GM18868 (cell line): ENCODE measurements around the gene TF.

Experiments used
- ATAC-seq: cut with Tn5 transposase; IDR thresholded peaks from one replicate; pipeline ENCODE4 v1.9.1; 2021; ENCODE audit warnings: mild to moderate bottlenecking, moderate library complexity; ENCODE audit not compliant: unreplicated experiment

The TF gene

DNA sequence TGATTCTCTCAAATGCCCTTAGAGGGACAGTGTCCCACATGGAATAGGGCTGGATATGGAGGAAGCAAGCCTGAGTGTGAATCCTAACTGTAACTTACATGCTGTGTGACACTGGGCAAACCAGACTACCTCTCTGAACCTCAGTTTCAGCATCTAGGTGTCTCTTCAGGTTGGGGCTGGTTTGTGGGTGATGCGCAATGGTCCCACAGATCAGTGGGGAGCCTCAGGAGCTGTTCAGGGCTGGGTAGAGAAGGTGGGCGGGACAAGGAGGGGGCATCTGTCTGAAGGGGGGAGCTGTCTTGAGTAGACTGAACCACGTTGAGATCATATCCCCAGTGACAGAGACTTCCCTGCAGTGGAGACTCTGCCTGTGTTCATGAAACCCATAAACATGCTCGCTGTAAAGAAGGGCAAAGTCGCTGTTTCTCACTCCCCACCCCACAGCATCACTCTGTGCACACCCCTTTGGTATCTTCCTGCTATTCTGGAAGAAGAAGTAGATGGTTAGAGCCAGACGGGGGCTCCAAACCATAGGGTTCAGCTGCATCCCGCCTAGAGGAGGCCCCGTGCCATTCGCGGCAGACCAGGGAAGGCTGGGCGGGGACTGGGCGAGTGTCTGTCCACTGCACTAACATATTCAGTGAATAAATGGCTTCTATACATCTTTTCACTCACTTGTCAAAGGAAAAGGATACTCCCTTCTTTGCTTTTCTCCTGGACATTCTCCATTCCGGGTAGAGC, 87.9 kb downstream of the TF start:
- ATAC-seq = no peak

DNA sequence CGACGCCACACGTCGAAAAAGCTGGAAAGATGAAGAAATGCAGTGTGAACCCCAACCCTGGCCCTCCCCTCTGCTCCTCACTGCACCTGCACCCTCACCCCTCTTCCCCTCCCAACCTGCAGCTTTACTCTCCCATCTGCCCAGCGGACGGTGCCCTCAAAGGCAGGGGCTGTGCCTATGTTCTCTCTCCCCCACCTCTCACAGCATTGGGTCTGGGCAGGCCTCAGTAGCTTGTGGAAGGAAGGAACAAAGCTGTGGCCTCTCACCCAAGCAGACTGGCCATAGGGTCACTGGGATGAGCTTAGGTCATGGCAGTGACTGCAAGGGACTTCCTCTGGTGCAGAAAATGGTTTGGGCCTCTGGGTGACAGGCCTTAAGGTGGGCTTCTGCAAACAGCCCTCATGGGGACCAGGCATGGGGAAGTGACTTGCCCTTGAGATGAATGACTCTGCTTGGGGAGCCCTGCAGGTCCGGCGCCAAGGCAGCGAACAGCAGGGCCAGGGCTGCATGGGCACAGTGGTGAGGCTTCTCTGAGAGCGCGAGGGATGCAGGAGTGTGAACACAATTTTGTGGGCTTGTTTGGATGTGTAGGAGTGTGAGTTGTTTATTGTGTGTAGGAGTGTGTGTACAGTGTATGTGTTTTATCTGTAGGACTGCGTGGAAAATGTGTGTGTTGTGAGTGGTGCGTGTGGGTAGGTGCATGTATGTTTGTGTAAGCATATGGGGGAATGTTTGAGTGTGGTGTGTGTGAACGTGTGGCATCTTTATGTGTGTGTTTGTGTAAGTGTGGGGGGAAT, 88.6 kb downstream of the TF start:
- no peak for ATAC-seq

GRCh38 chr3:133835418-133835743, 89.2 kb downstream of the TF start:
- ATAC-seq = no peak

DNA sequence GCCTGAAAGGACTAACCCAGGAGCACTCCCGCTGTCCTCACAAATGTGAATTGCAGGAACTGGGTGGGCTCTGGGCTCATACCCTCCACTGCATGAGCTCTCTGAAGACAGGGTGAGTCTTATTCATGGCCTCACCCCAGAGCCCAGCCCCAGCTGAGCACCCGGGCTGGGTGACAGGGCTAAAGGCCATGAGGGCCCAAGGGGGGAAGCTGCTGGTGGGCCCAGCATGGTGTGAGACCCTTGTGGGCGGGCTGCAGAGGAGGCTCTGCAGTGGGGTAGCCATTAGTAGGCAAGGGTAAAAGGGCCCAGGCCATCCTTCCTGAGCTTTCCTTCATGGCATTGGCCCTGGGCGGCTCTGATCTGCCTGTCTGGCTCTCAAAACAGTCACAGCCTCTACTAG, 89.8 kb downstream of the TF start:
- no peak for ATAC-seq

- no peak for ATAC-seq
Observed at GRCh38 chr3:133836497-133837158, 90.4 kb downstream of the TF start.

- no peak for ATAC-seq
Observed at GRCh38 chr3:133837487-133838295, 91.5 kb downstream of the TF start.

DNA sequence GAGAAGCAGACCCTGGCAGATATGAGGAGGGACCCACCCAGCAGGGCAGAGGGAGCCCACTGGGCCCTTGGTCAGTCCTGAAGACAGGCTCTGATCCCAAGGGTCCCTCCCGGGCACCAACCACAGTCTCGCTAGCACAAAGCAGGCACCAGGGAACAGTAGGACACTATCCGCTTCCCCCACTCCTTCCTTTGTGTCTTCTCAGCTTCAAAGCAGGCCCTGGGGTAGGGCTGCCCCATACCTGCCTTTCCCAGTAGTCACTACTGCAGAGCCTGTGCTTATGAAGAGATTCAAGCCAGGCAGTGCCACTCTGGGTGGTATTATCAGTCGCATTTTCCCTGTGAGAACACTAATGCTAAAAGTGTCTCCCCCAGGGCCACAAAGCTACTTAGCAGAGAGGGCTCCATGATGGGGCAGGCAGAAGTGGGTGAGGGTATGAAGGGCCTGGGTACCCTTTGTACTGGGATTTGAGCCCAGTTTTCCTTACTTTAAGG, 92.2 kb downstream of the TF start:
- ATAC-seq = no peak

DNA sequence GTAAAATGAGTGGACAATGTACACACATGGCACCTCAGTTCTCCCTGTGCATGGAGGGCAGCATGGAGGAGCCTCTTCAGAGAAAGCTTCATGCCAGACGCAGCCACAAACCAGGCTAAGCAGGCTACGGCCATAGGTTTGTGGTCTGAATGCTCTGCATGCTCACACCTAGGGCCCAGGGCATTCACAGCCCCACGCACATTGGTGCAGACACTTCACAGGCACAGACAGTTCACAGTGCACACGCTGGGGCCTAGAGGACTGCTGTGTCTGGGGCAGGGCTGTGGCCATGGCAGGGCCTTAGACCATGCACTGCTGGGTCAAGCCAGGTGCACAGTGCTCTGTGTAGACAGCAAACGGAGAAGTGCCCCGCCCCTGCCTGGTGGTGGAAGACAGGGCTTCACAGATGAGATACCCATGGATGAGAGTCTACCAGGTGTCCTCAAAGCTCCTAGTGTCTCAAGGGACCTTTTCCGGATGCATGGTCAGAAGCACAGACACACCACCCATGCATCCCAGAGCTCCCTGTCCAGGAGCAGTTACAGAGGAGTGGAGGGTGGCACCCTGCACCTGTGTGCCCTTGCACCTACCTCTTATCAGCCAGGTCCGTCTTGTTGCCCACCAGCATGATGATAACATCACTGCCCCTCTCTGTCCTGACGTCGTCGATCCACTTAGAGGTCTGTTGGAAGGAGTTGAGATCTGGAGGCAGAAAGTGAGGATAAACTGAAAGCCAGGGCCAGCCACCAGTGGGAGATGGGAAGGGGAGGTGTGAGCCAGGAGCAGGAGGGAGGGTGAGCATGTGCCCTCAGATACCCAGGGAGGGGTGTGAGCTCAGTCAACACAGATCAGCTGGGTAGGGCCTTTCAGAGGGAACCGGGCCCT, 93.0 kb downstream of the TF start:
- ATAC-seq = no peak

DNA sequence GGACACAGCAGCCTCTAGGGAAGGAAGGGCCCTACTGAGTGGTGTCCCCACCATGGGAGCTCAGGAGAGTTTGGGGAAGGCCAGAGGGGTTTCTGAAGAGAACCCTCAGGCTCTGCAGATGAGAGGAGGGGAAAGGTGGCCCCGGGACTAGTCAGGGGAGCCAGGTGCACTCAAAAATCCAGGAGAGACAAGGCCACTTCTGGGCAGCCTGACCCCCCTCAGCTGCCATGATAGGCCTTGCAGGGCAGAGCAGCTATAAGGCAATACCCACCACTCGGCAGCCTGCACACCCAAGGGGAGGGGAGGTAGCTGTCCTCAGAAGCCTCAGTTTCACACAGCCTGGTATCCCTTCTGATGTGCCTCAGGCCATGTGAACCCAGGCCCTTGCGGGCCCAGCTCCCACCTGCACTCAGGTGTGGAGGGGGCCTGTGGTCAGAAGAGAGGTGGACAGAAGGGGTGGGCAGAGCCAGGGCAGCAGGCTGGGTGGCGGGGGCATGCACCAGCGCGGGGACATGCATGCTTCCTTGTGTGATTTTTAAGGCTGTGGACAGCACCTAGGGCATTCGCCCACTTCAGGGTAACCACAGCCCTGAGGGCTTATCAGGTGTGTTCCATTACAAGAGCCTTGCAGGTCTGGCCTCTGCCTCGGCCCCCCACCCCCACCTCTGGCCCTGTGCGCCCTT, 94.0 kb downstream of the TF start:
- ATAC-seq = no peak

- ATAC-seq = no peak
Observed at GRCh38 chr3:133840767-133841166, 94.6 kb downstream of the TF start.

- no peak for ATAC-seq
Observed at GRCh38 chr3:133841196-133841595, 95.0 kb downstream of the TF start.

DNA sequence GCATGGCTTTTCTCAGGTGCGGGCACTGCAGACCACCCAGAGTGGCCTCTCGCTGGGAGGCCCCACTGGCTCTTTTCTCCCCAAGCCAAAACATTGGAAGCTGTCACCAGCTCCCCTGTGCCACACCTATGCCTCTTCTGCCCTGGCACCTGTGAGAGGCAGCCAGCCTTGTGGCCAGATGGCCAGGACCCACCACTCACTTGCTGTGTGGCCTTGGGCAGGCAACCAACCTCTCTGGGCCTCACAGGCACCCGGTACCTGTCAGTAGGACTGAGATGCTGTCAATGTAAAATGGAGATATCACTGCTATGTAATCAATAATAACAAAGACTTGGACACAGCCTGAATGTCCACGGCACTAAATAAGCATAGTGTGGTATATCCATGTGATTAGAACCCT, 96.0 kb downstream of the TF start:
- ATAC-seq = no peak

DNA sequence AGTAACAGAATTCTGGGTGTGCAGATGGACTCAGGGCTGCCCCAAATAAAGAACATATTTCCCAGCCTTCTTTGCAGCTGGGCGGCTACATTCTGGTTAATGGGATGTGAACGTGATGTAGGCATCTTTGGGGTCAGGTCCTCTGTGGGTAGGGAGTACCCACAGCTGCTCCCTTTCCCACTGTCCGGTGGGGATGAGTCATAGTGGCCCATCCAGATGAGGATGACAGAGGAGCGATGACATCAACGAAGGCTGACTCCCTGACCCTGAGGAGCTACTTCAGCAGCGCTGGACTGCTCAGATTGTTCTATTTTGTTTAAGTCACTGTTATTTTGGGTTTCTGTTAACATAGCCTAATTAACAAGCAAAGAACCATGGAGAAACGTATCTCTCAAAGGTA, 97.4 kb downstream of the TF start:
- ATAC-seq = no peak

GRCh38 chr3:133845127-133845526, 98.9 kb downstream of the TF start:
- ATAC-seq = no peak
